ENCODE measurements around the gene DES.

The DES gene

GRCh38 chr2:219419331-219420197, 1.4 kb downstream of the DES start:
- no peak for DNase-seq (ENCODE audit: low read depth, low spot score)

- no peak for DNase-seq (ENCODE audit: low read depth, low spot score)
These were observed 2.5 kb downstream of the DES start for GRCh38 chr2:219420687-219421086.

- no peak for DNase-seq (ENCODE audit: low read depth, low spot score)
These were observed 3.1 kb downstream of the DES start for GRCh38 chr2:219421323-219421722.

GRCh38 chr2:219422952-219423534, 4.9 kb downstream of the DES start:
- DNase-seq (ENCODE audit: low read depth, low spot score): no peak

- DNase-seq (ENCODE audit: low read depth, low spot score): no peak
These were observed 5.6 kb downstream of the DES start for GRCh38 chr2:219423652-219424377.

GRCh38 chr2:219425238-219426067, 7.3 kb downstream of the DES start:
- no peak for DNase-seq (ENCODE audit: low read depth, low spot score)

- DNase-seq (ENCODE audit: low read depth, low spot score): no peak
These were observed 7.9 kb downstream of the DES start for GRCh38 chr2:219426068-219426443.

- no peak for DNase-seq (ENCODE audit: low read depth, low spot score)
These were observed 8.5 kb downstream of the DES start for GRCh38 chr2:219426534-219427136.

- DNase-seq (ENCODE audit: low read depth, low spot score): no peak
These were observed 10.3 kb downstream of the DES start for GRCh38 chr2:219428469-219428868.

GRCh38 chr2:219429958-219430606, 11.9 kb downstream of the DES start:
- no peak for DNase-seq (ENCODE audit: low read depth, low spot score)

- DNase-seq (ENCODE audit: low read depth, low spot score): no peak
These were observed 12.7 kb downstream of the DES start for GRCh38 chr2:219430633-219431615.

- peak; percentile 80 for DNase-seq (ENCODE audit: low read depth, low spot score)
These were observed 15.7 kb downstream of the DES start for GRCh38 chr2:219433666-219434467.

GRCh38 chr2:219434468-219434717, 16.2 kb downstream of the DES start:
- no peak for DNase-seq (ENCODE audit: low read depth, low spot score)

- DNase-seq (ENCODE audit: low read depth, low spot score): no peak
These were observed 16.7 kb downstream of the DES start, which contains the start of gene SPEG for GRCh38 chr2:219434718-219435525. TSS of gene SPEG (plus strand) at chr2:219434843. CDS start at chr2:219434978, 135 bp downstream.

GRCh38 chr2:219435701-219436100, 17.5 kb downstream of the DES start:
- no peak for DNase-seq (ENCODE audit: low read depth, low spot score)

- DNase-seq (ENCODE audit: low read depth, low spot score): no peak
These were observed 18.3 kb downstream of the DES start for GRCh38 chr2:219436491-219436890.

GRCh38 chr2:219437141-219437540, 19.0 kb downstream of the DES start:
- DNase-seq (ENCODE audit: low read depth, low spot score): no peak

GRCh38 chr2:219437690-219438206, 19.6 kb downstream of the DES start:
- no peak for DNase-seq (ENCODE audit: low read depth, low spot score)
